Occipital lobe (tissue), 2 donors: Measurements from ENCODE around the gene ARMH3. TPM values are rescaled to one million over a fixed set of nuclear protein-coding genes. Genes with fewer than 3 reads are reported as not detected.

Experiments used
- DNase-seq: peaks from one replicate; lab custom pipeline; 2025; lab: John Stamatoyannopoulos, UW
- total RNA-seq: library from RNA; depleted of rRNA; stranded (reverse); fragments of >200 nt; gene quantifications from one replicate; pipeline ENCODE4 v1.2.3, GENCODE V29; 2014

The ARMH3 gene
- total RNA-seq, 1 donor from 2014 or later, result 25.1 TPM

GRCh38 chr10:101939008-101939648, 116.8 kb downstream of the ARMH3 start:
- no peak for DNase-seq

- no peak for DNase-seq
These were observed 117.5 kb downstream of the ARMH3 start for GRCh38 chr10:101938305-101939007.

- DNase-seq, result no peak
These were observed 120.5 kb downstream of the ARMH3 start for GRCh38 chr10:101935431-101935830.

GRCh38 chr10:101934686-101935305, 121.2 kb downstream of the ARMH3 start:
- DNase-seq, result no peak

- no peak for DNase-seq
These were observed 122.0 kb downstream of the ARMH3 start for GRCh38 chr10:101933976-101934375.

GRCh38 chr10:101932183-101932582, 123.8 kb downstream of the ARMH3 start:
- no peak for DNase-seq

- DNase-seq, result no peak
These were observed 130.9 kb downstream of the ARMH3 start for GRCh38 chr10:101925027-101925426.

- no peak for DNase-seq
These were observed 132.7 kb downstream of the ARMH3 start for GRCh38 chr10:101923256-101923655.

- no peak for DNase-seq
These were observed 133.1 kb downstream of the ARMH3 start for GRCh38 chr10:101922846-101923245.

- DNase-seq, result no peak
These were observed 135.4 kb downstream of the ARMH3 start for GRCh38 chr10:101920546-101920945.

GRCh38 chr10:101919026-101919770, 136.8 kb downstream of the ARMH3 start:
- DNase-seq, result no peak

- DNase-seq, result no peak
These were observed 143.3 kb downstream of the ARMH3 start for GRCh38 chr10:101912561-101913179.

- no peak for DNase-seq
These were observed 149.3 kb downstream of the ARMH3 start for GRCh38 chr10:101906586-101907183.

GRCh38 chr10:101905251-101905650, 150.7 kb downstream of the ARMH3 start:
- no peak for DNase-seq

- no peak for DNase-seq
These were observed 152.0 kb downstream of the ARMH3 start for GRCh38 chr10:101903827-101904550.

GRCh38 chr10:101902820-101903145, 153.2 kb downstream of the ARMH3 start:
- no peak for DNase-seq

GRCh38 chr10:101902032-101902819, 153.7 kb downstream of the ARMH3 start:
- no peak for DNase-seq

GRCh38 chr10:101901340-101901739, 154.6 kb downstream of the ARMH3 start:
- no peak for DNase-seq

GRCh38 chr10:101897633-101898032, 158.3 kb downstream of the ARMH3 start:
- DNase-seq, result no peak
